ENCODE measurements around the gene MYLIP. TPM values are rescaled to one million over a fixed set of nuclear protein-coding genes. Genes with fewer than 3 reads are reported as not detected.

The MYLIP gene
- total RNA-seq, 4 donors from 2014 or later = 20.1 to 46.2 (median 24.7) TPM

DNA sequence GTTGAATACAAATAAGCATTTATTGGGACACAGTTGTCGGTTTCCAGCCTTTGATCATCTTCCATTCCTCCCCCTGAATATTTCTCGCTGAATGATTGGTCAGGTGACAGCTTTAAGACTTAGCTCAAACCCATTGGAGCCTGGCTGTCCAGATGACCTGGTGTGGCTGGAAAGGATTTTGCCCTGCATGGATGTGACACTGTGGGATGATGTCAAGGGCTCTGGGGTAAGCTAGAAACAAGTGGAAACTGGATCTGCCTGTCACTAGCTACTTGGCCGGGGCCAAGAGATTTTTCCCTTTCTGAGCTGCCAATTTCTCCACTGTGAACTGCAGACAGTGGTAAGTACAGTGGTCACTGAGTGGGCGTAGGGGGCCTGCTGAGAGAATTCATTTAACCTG lies 41.9 kb upstream of the MYLIP start:
- DNase-seq = no peak
- H3K4me1 ChIP-seq = no peaks in the 10 kb centered on the region
- no peaks in the 10 kb centered on the region for H3K36me3 ChIP-seq
- TF ChIP-seq, protein P1, sequence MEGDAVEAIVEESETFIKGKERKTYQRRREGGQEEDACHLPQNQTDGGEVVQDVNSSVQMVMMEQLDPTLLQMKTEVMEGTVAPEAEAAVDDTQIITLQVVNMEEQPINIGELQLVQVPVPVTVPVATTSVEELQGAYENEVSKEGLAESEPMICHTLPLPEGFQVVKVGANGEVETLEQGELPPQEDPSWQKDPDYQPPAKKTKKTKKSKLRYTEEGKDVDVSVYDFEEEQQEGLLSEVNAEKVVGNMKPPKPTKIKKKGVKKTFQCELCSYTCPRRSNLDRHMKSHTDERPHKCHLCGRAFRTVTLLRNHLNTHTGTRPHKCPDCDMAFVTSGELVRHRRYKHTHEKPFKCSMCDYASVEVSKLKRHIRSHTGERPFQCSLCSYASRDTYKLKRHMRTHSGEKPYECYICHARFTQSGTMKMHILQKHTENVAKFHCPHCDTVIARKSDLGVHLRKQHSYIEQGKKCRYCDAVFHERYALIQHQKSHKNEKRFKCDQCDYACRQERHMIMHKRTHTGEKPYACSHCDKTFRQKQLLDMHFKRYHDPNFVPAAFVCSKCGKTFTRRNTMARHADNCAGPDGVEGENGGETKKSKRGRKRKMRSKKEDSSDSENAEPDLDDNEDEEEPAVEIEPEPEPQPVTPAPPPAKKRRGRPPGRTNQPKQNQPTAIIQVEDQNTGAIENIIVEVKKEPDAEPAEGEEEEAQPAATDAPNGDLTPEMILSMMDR (IDR thresholded peaks at IDR 0.05) = no peak
- TF ChIP-seq POLR2A (IDR thresholded peaks at IDR 0.05) = no peak
- no peak overlapping the region for H3K27ac ChIP-seq
- H3K27me3 ChIP-seq = no peaks in the 10 kb centered on the region
- H3K9me3 ChIP-seq = no peaks in the 10 kb centered on the region
- H3K4me3 ChIP-seq = no peak overlapping the region

DNA sequence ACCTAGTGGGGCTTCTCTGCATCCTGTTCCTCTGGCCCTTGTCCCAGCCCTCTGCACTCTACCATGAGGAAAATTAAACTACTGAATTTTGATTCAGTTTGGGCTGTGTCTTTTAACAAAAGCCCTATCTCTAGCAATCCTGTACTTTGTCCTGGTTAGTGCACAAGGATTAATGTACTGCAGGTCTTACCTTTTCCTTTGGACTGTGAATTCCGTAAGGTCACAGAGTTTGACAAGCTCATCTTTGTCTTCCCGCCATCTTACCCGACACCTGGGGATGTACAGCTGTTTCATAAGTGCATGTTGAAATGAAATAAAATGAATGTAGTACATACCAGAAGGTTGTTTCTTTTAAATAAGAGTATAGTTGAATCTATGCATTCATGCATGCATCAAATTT lies 41.5 kb upstream of the MYLIP start:
- H3K4me3 ChIP-seq = no peak overlapping the region
- H3K36me3 ChIP-seq = no peaks in the 10 kb centered on the region
- no peak for DNase-seq
- no peaks in the 10 kb centered on the region for H3K9me3 ChIP-seq
- no peak overlapping the region for H3K27ac ChIP-seq
- no peaks in the 10 kb centered on the region for H3K4me1 ChIP-seq
- no peaks in the 10 kb centered on the region for H3K27me3 ChIP-seq
- TF ChIP-seq POLR2A (IDR thresholded peaks at IDR 0.05) = no peak
- TF ChIP-seq, protein P1 (IDR thresholded peaks at IDR 0.05) = no peak

DNA sequence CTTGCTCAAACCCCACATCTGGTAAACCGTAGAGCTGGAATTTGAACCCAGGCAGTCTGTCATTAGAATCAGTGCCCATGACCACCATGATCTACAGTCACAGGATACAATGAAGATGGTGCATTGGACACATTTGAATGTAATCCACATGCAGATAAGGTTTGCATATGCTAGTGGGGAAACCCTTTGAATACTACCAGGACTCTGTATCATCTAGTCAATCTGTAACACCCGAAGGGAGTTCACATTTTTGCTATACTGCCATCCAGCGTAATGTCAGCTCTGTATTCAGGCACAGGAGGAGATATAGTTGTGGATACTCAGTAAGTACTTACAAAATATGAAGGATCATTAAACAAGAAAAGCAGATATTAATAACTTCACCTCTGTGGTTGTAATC lies 40.5 kb upstream of the MYLIP start:
- no peak overlapping the region for H3K27ac ChIP-seq
- H3K9me3 ChIP-seq = no peaks in the 10 kb centered on the region
- no peak overlapping the region for H3K4me3 ChIP-seq
- H3K4me1 ChIP-seq = no peaks in the 10 kb centered on the region
- DNase-seq = no peak
- no peaks in the 10 kb centered on the region for H3K36me3 ChIP-seq
- H3K27me3 ChIP-seq = no peaks in the 10 kb centered on the region
- TF ChIP-seq, protein P1 (IDR thresholded peaks at IDR 0.05) = no peak
- TF ChIP-seq POLR2A (IDR thresholded peaks at IDR 0.05) = no peak

DNA sequence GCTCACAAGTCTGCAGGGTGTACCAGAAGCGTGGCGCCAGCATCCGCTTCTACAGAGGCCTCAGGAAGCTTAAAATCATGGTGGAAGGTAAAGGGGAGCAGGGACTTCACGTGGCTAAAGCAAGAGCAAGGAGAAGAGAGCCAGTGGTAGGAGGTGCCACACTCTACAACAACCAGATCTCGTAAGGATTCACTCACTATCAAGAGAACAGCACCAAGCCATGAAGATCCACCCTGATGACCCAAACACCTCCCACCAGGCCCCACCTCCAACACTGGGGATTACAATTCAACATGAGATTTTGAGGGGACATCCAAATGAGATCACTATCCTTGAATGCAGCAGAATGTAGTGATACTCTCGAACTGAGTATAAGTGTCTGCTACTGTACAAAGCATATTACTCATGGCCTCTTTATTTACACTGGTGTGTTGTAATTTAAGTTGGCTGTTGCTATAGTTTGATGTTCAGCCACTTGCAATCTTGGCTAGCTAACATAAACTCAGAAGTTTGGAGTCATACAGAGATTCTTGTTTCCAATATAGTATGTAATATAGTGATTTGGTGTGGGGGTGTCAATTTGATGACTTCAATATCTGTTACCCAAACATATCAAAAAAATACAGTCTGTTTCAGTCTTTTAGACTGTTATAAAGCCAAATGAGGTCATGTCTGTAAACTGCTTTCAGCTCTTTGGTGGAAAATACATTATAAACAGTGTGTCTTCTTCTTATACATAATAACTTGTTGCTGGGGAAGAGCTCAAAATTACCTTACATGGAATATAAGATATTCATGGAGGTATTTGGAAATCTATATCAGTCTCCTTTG lies 39.4 kb upstream of the MYLIP start:
- H3K4me3 ChIP-seq = no peak overlapping the region
- TF ChIP-seq, protein P1 (IDR thresholded peaks at IDR 0.05) = no peak
- no peak for TF ChIP-seq POLR2A (IDR thresholded peaks at IDR 0.05)
- H3K36me3 ChIP-seq = no peaks in the 10 kb centered on the region
- no peaks in the 10 kb centered on the region for H3K27me3 ChIP-seq
- H3K4me1 ChIP-seq = no peaks in the 10 kb centered on the region
- H3K27ac ChIP-seq = no peak overlapping the region
- no peaks in the 10 kb centered on the region for H3K9me3 ChIP-seq
- DNase-seq = no peak

DNA sequence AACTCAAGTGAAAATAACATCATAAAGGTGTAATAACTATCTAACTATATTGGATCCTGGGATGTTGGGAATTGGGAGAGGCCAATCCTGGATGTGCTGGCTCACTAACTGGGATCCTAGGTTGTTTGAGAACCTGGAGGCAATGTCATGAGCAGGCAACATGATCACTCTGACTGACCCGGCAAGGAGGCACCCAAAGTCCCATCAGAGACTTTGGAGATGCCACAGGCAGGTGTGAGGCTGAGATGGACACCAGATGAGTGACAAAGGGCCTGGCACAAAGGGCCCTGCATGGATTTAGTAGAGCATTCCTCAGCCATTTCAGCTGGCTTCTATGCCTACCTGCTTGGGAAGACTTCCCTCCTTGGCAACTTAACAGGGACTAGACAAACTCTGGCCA lies 38.4 kb upstream of the MYLIP start:
- Histone ChIP-seq H3K27ac (no peak overlapping the region), H3K27me3 (no peaks in the 10 kb centered on the region), H3K36me3 (no peaks in the 10 kb centered on the region), H3K4me1 (no peaks in the 10 kb centered on the region), H3K9me3 (no peaks in the 10 kb centered on the region), H3K4me3 (no peak overlapping the region)
- no peak for DNase-seq
- no peak for TF ChIP-seq POLR2A (IDR thresholded peaks at IDR 0.05)
- TF ChIP-seq, protein P1 (IDR thresholded peaks at IDR 0.05) = no peak

Data from Peyer's patch (tissue), 4 donors.